ENCODE data around the gene SEC14L2.

DNA sequence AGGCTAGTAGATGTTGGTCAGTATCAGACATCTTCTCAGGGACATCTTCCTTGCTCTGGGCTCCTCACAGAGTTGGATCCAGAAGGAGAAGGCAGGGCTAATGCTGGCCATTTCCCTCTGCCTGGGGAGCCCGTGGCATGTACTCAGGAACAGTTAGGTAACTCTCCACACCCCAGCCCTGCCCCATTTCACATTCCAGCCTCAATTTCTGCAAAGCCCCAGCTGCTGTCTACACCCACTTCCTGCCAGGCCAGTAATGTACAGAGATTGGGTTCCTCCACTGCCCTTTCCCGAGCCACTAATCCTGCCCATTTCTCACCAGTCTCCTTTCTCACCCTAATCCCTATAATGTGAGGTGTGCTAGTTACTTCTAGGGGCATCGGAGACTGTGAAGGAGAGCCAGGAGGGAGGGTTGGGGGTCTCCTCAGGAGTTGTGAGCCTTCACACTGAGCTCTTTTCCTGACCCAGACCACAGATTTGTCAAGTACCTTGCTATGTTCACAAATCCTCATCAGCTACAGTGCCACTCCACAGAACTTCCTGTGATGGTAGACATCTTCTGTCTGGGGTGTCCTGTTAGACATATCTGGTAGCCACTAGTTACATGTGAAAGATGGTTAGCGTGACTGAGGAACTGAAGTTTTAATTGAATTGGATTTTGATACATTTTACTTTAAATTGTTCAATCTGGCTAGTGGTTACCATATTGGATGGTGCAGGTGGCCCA, 76.3 kb downstream of the SEC14L2 start:
- TF ChIP-seq EZH2 (IDR thresholded peaks at IDR 0.05) (no peak), POLR2AphosphoS5 (IDR thresholded peaks at IDR 0.05; ENCODE audit: borderline replicate concordance, low read depth, low read length) (no peak)

Measured in SK-N-MC (cell line).